M059J (cell line): Measurements from ENCODE around the gene GSTM4. TPM values are rescaled to one million over a fixed set of nuclear protein-coding genes. Genes with fewer than 3 reads are reported as not detected.
A peak's percentile ranks its signal among the peaks of the same experiment; 100 is the strongest.

Experiments
- DNase-seq: peaks from one replicate; pipeline ENCODE4 v3.0.0-alpha.2; 2012; ENCODE audit warnings: low read depth
- total RNA-seq: library from RNA; depleted of rRNA; stranded (reverse); fragments of >200 nt; shearing (Covaris generic); gene quantifications from 2 replicates; pipeline ENCODE4 v1.2.3, GENCODE V29; 2014

The GSTM4 gene
- total RNA-seq, 1 experiment from 2014 or later, result 37.4 TPM

- DNase-seq, result no peak
Measured at GRCh38 chr1:109624201-109625010, 31.5 kb upstream of the GSTM4 start.

DNA sequence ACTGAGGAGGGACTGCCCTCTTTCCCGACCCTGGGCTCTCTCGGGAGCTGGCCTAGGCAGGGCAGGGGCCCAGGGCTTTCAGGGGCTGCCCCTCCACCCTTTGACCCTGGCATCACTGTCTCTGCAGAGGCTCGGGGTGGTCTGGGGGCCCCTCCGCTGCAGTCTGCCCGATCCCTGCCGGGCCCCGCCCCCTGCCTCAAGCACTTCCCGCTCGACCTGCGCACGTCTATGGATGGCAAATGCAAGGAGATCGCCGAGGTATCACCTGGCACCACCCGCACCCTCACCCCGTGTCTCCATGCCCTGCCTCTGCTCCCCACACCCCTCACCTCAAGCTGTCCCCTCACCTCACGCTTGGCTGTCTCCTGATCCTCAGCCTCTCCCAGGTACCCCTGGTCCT is 30.7 kb upstream of the GSTM4 start:
- DNase-seq, result no peak

DNA sequence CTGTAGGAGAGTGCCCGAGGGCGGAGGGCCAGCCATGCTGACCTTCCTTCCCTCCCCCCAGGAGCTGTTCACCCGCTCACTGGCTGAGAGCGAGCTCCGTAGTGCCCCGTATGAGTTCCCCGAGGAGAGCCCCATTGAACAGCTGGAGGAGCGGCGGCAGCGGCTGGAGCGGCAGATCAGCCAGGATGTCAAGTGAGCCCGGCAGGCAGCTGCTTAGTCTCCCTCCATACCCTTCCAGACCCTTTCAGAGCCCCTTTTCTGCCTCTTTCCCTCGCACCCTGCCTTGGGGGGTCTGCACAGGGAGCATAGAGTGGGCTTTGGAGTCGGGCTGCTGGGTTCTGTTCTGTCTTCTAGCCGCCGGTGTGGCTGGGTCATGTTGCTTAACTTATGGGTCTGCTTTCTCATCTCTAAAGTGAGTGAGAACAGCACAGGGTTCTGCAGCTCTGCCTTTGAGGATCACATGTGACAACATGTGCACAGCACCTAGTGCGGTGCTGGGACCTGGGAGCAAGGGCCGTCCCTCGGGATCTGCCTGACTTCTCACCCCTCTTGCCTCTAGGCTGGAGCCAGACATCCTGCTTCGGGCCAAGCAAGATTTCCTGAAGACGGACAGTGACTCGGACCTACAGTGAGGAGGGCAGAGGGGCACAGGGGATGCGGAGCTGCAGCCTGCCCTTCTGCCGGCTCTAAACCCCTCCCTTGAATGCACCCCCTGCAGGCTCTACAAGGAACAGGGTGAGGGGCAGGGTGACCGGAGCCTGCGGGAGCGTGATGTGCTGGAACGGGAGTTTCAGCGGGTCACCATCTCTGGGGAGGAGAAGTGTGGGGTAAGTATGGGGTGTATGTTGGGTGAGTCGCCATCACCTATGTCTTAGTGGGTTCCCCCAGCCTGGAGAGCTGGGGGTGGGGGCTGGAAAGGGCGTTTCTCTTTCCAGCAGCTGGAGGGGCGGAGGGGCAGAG is 30.0 kb upstream of the GSTM4 start:
- DNase-seq, result no peak

DNA sequence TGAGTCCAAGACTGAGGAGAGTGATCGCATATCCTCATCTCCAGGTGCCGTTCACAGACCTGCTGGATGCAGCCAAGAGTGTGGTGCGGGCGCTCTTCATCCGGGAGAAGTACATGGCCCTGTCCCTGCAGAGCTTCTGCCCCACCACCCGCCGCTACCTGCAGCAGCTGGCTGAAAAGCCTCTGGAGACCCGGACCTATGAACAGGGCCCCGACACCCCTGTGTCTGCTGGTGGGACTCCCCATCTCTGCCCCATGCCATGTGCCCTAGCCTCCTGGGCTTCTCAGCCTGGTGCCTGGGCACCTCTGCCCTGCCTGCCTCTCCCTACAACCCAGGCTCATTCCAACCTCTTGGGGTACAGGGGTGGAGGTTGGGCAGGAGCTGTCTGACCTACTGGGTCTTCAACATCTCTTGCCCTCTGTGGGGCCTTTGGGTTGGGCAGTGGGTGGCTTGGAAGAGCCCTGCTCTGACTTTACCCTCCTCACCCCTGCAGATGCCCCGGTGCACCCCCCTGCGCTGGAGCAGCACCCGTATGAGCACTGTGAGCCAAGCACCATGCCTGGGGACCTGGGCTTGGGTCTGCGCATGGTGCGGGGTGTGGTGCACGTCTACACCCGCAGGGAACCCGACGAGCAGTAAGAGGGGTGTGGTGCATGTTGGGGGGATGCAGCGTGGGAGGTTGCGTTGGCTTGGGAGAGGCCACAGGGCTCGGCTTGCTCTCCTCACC is 29.1 kb upstream of the GSTM4 start:
- no peak for DNase-seq

DNA sequence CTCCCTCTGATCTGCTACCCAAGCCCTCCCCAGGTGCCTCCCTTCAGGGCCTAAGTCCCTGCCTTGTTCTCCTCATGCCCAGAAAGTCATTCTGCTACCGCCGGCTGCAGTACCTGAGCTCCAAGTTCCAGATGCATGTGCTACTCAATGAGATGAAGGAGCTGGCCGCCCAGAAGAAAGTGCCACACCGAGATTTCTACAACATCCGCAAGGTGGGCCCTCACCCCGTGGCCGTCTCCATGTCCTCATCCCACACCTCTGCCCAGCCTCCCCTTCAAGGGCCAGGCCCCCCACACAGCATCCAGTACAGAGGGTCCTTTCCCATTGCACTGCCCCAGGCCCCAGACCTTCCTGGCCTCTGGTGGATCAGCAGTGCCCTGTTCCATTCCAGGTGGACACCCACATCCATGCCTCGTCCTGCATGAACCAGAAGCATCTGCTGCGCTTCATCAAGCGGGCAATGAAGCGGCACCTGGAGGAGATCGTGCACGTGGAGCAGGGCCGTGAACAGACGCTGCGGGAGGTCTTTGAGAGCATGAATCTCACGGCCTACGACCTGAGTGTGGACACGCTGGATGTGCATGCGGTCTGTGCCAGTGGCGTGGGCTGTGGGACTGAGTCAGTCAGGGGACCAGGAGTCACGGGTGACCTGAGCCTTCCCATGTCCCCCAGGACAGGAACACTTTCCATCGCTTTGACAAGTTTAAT is 28.1 kb upstream of the GSTM4 start:
- no peak for DNase-seq

DNA sequence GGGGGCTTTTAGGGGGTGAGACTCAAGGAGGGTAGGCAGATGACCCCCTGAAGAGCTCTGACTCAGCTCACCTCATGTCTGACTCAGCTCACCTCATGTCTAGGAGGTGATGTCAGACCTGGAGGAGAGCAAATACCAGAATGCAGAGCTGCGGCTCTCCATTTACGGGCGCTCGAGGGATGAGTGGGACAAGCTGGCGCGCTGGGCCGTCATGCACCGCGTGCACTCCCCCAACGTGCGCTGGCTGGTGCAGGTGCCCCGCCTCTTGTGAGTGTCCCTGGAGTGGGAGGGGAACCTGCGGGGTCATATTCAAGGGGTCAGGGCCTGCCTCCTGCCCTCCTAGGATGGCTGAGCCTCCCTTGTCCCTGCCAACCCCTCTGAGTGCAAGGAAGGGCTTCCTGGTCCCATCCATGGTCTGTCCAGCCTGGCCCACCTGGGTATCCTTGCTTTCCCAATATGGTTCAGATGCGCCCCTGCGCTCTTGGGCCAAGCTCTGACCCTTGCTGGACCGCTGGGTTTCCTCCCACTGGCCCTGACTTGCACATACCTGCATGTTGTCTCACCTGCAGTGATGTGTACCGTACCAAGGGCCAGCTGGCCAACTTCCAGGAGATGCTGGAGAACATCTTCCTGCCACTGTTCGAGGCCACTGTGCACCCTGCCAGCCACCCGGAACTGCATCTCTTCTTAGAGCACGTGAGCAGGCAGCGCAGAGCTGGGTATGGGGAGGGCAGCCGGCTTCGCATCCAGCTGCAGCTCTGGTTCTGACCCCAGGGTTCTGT is 27.2 kb upstream of the GSTM4 start:
- DNase-seq, result peak; percentile 70

GRCh38 chr1:109629372-109630030 is 26.4 kb upstream of the GSTM4 start:
- no peak for DNase-seq

DNA sequence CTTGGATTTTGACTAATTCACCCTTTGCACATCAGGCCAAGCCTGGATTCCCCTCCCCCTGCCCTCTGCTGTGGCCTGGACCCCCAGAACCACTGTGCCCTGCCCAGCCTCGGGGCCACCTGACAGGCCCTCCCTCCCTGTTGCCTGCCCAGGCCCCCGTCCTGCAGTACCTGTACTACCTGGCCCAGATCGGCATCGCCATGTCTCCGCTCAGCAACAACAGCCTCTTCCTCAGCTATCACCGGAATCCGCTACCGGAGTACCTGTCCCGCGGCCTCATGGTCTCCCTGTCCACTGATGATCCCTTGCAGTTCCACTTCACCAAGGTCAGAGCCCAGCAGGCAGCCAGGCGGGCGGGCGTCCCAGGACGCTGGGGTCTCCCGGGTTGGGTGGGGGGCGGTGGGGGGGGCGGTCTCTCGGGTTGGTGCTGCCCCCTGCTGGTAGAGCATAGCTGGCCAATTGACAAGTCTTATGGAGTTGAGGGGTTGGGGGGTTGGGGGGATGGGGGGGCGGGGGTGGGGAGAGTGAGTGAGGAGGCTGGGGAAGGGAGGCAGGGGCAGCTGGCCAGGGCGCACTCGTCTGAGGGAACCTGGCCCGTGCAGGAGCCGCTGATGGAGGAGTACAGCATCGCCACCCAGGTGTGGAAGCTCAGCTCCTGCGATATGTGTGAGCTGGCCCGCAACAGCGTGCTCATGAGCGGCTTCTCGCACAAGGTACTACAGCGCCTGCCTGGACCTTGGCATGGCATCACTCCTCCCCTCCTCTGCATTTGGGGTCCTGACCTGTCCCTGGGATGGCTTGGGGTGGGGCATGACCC is 25.6 kb upstream of the GSTM4 start:
- no peak for DNase-seq

GRCh38 chr1:109630898-109631512 is 24.9 kb upstream of the GSTM4 start:
- no peak for DNase-seq

DNA sequence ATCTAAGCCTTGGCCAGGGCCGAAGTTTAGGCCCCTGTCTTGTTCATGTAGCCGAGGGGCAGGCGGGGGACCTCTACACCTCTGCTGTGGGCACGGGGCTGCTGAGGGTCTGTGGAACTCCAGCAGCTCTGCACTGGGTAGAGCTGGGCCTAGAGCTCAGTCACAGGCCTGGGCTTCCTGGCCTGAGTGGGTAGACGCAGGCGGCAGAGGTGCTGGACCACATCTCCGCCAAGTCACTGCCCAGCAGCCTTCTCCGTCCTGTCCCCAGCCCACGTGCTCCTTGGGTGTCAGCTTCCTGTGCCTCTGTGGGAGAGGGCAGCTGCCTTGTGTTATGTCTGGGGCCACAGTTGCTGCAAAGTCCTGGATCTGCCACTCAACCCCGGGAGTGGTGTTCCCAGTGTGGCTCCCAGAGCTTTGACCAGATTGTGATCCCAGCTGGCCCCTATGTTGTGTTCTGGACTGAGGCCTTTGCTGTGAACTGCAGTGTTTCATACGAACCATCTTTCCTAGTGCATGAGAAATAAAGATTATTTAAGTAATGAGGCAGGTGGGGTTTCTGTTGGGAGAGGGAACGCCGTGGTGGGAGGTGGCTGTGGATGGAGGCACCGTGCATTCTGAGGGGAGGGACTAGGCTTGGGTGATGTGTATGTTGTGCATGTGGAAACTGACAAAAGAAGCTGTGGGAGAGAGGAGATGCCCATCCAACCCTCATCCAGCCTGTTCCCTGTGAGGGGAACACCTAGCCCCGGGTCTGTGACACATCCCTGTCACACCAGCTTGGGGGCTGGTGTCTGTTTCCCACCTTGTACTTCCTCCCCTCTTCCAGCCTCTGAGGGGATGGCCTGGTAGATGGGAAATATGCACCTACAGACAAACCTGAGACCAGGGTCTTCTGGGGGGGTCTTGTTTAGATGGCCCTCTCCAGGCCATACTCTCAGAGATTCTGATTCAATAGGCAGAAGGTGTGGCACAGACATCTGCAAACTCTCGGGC is 24.1 kb upstream of the GSTM4 start:
- no peak for DNase-seq

- no peak for DNase-seq
Measured at GRCh38 chr1:109632671-109633346, 23.1 kb upstream of the GSTM4 start.

GRCh38 chr1:109634292-109634691 is 21.6 kb upstream of the GSTM4 start:
- DNase-seq, result no peak

GRCh38 chr1:109634771-109635750 is 20.8 kb upstream of the GSTM4 start:
- no peak for DNase-seq

- DNase-seq, result no peak
Measured at GRCh38 chr1:109635862-109636200, 20.1 kb upstream of the GSTM4 start.

GRCh38 chr1:109636201-109636952 is 19.5 kb upstream of the GSTM4 start:
- peak; percentile 76 for DNase-seq
